ENCODE data around the gene MIDN.

- TF ChIP-seq POLR2A (IDR thresholded peaks at IDR 0.05) (no peak), POLR2AphosphoS5 (IDR thresholded peaks at IDR 0.05) (no peak)
Observed at GRCh38 chr19:1288226-1288612, 39.8 kb downstream of the MIDN start.
